ENCODE data around the gene GSTO2. TPM values are rescaled to one million over a fixed set of nuclear protein-coding genes. Genes with fewer than 3 reads are reported as not detected.

Gene GSTO2
- total RNA-seq, 1 experiment from 2014 or later, result 31.4 TPM

GRCh38 chr10:104307576-104308438 lies 38.8 kb downstream of the GSTO2 start:
- DNase-seq (ENCODE audit: low spot score), result no peak

- DNase-seq (ENCODE audit: low spot score), result no peak
Measured at GRCh38 chr10:104308439-104308903, 39.5 kb downstream of the GSTO2 start.

- DNase-seq (ENCODE audit: low spot score), result no peak
Measured at GRCh38 chr10:104309980-104310978, 41.3 kb downstream of the GSTO2 start.

- no peak for DNase-seq (ENCODE audit: low spot score)
Measured at GRCh38 chr10:104311184-104311720, 42.3 kb downstream of the GSTO2 start.

- DNase-seq (ENCODE audit: low spot score), result no peak
Measured at GRCh38 chr10:104314591-104315485, 45.9 kb downstream of the GSTO2 start.

- no peak for DNase-seq (ENCODE audit: low spot score)
Measured at GRCh38 chr10:104315486-104315921, 46.5 kb downstream of the GSTO2 start.

- no peak for DNase-seq (ENCODE audit: low spot score)
Measured at GRCh38 chr10:104316321-104317099, 47.5 kb downstream of the GSTO2 start.

- DNase-seq (ENCODE audit: low spot score), result no peak
Measured at GRCh38 chr10:104317269-104317710, 48.3 kb downstream of the GSTO2 start.

- DNase-seq (ENCODE audit: low spot score), result no peak
Measured at GRCh38 chr10:104317726-104318299, 48.8 kb downstream of the GSTO2 start.

GRCh38 chr10:104318326-104318725 lies 49.3 kb downstream of the GSTO2 start:
- DNase-seq (ENCODE audit: low spot score), result no peak

GRCh38 chr10:104318810-104319741 lies 50.1 kb downstream of the GSTO2 start:
- DNase-seq (ENCODE audit: low spot score), result no peak

GRCh38 chr10:104321226-104321625 lies 52.2 kb downstream of the GSTO2 start:
- DNase-seq (ENCODE audit: low spot score), result no peak

- DNase-seq (ENCODE audit: low spot score), result no peak
Measured at GRCh38 chr10:104321725-104322415, 52.9 kb downstream of the GSTO2 start.

- DNase-seq (ENCODE audit: low spot score), result no peak
Measured at GRCh38 chr10:104322416-104322782, 53.4 kb downstream of the GSTO2 start.

GRCh38 chr10:104323085-104323484 lies 54.1 kb downstream of the GSTO2 start:
- DNase-seq (ENCODE audit: low spot score), result no peak

GRCh38 chr10:104323760-104324201 lies 54.8 kb downstream of the GSTO2 start:
- DNase-seq (ENCODE audit: low spot score), result no peak

GRCh38 chr10:104324221-104324686 lies 55.3 kb downstream of the GSTO2 start:
- no peak for DNase-seq (ENCODE audit: low spot score)

- no peak for DNase-seq (ENCODE audit: low spot score)
Measured at GRCh38 chr10:104324931-104325330, 55.9 kb downstream of the GSTO2 start.

Measured in HT-29 (cell line).